22Rv1 (cell line): ENCODE data around the gene TMEM219.

Source experiments
- CTCF ChIP-seq: fragments of 450-650 bp; IDR thresholded peaks from 2 replicates; pipeline ENCODE4 v1.5.1; 2017; ENCODE audit warnings: mild to moderate bottlenecking
- ZFX ChIP-seq: fragments of 450-650 bp; IDR thresholded peaks from 2 replicates; pipeline ENCODE4 v1.6.1; 2017; ENCODE audit warnings: antibody characterized with exemption, borderline replicate concordance

- TF ChIP-seq CTCF (peak; percentile 83), ZFX (no peak)
These were observed 43.6 kb downstream of the TMEM219 start for GRCh38 chr16:30005341-30006094.
